HEK293 (cell line): ENCODE data around the gene CHMP5.

Experiments used
- CTCF ChIP-seq: fragments of 450-650 bp; formaldehyde crosslinking; IDR thresholded peaks from 2 replicates; pipeline ENCODE4 v1.5.1; 2016; ENCODE audit warnings: missing biosample characterization, missing genetic modification characterization
- OSR2 ChIP-seq: fragments of 450-650 bp; formaldehyde crosslinking; IDR thresholded peaks from 2 replicates; pipeline ENCODE4 v1.5.1; 2016; ENCODE audit warnings: missing biosample characterization, missing genetic modification characterization
- TCF7L2 ChIP-seq: IDR thresholded peaks from 2 replicates; pipeline ENCODE4 v1.6.1; 2011; ENCODE audit warnings: low read depth, mild to moderate bottlenecking, inconsistent platforms, low read length, moderate library complexity, borderline replicate concordance
- ZBTB17 ChIP-seq: fragments of 450-650 bp; formaldehyde crosslinking; IDR thresholded peaks from 2 replicates; pipeline ENCODE4 v1.5.1; 2016; ENCODE audit warnings: missing biosample characterization, missing genetic modification characterization
- ZNF184 ChIP-seq: fragments of 450-650 bp; IDR thresholded peaks from 2 replicates; pipeline ENCODE4 v1.5.1; 2018; ENCODE audit warnings: missing biosample characterization, mild to moderate bottlenecking, missing genetic modification characterization
- ZNF292 ChIP-seq: fragments of 450-650 bp; formaldehyde crosslinking; IDR thresholded peaks from 2 replicates; pipeline ENCODE4 v1.5.1; 2016; ENCODE audit warnings: low read depth, missing biosample characterization, missing genetic modification characterization, borderline replicate concordance
- ZNF416 ChIP-seq: fragments of 450-650 bp; formaldehyde crosslinking; IDR thresholded peaks from 2 replicates; pipeline ENCODE4 v1.5.1; 2016; ENCODE audit warnings: missing biosample characterization, missing genetic modification characterization
- ZNF704 ChIP-seq: fragments of 450-650 bp; formaldehyde crosslinking; IDR thresholded peaks from 2 replicates; pipeline ENCODE4 v1.5.1; 2016; ENCODE audit warnings: missing biosample characterization, missing genetic modification characterization
- ZNF777 ChIP-seq: fragments of 450-650 bp; formaldehyde crosslinking; IDR thresholded peaks from 2 replicates; pipeline ENCODE4 v1.5.1; 2017; ENCODE audit warnings: missing biosample characterization, missing genetic modification characterization, borderline replicate concordance
- TF ChIP-seq, protein P1 (sequence below): fragments of 450-650 bp; formaldehyde crosslinking; IDR thresholded peaks from 2 replicates; pipeline ENCODE4 v1.5.1; 2017; ENCODE audit warnings: missing biosample characterization, mild to moderate bottlenecking, missing genetic modification characterization, moderate library complexity
- TF ChIP-seq, protein P2 (sequence below): fragments of 450-650 bp; formaldehyde crosslinking; IDR thresholded peaks from 2 replicates; pipeline ENCODE4 v1.5.1; 2016; ENCODE audit warnings: missing biosample characterization, missing genetic modification characterization, low read depth
- TF ChIP-seq, protein P3 (sequence below): fragments of 450-650 bp; formaldehyde crosslinking; IDR thresholded peaks from 2 replicates; pipeline ENCODE4 v1.5.1; 2016; ENCODE audit warnings: missing biosample characterization, missing genetic modification characterization, borderline replicate concordance
- TF ChIP-seq, protein P4 (sequence below): fragments of 450-650 bp; formaldehyde crosslinking; IDR thresholded peaks from 2 replicates; pipeline ENCODE4 v1.5.1; 2017; ENCODE audit warnings: missing biosample characterization, missing genetic modification characterization

DNA sequence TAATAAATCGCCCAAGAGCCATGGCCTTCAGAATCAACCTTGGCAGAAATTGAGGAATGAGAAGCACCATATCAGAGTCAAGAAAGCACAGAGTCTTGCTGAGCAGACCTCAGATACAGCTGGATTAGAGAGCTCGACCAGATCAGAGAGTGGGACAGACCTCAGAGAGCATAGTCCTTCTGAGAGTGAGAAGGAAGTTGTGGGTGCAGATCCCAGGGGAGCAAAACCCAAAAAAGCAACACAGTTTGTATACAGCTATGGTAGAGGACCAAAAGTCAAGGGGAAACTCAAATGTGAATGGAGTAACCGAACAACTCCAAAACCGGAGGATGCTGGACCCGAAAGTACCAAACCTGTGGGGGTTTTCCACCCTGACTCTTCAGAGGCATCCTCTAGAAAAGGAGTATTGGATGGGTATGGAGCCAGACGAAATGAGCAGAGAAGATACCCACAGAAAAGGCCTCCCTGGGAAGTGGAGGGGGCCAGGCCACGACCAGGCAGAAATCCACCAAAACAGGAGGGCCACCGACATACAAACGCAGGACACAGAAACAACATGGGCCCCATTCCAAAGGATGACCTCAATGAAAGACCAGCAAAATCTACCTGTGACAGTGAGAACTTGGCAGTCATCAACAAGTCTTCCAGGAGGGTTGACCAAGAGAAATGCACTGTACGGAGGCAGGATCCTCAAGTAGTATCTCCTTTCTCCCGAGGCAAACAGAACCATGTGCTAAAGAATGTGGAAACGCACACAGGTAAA, 30.0 kb downstream of the CHMP5 start:
- TF ChIP-seq ZNF416 (tag by site-specific recombination) (no peak), CTCF (tag by site-specific recombination) (no peak), TCF7L2 (no peak), OSR2 (tag by site-specific recombination) (no peak), ZNF292 (tag by site-specific recombination) (no peak), ZNF184 (tag by site-specific recombination) (no peak), ZNF777 (tag by site-specific recombination) (no peak), ZNF704 (tag by site-specific recombination) (no peak), ZBTB17 (tag by site-specific recombination) (no peak)
- TF ChIP-seq, protein P1, sequence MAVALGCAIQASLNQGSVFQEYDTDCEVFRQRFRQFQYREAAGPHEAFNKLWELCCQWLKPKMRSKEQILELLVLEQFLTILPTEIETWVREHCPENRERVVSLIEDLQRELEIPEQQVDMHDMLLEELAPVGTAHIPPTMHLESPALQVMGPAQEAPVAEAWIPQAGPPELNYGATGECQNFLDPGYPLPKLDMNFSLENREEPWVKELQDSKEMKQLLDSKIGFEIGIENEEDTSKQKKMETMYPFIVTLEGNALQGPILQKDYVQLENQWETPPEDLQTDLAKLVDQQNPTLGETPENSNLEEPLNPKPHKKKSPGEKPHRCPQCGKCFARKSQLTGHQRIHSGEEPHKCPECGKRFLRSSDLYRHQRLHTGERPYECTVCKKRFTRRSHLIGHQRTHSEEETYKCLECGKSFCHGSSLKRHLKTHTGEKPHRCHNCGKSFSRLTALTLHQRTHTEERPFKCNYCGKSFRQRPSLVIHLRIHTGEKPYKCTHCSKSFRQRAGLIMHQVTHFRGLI (tag by site-specific recombination), result no peak
- TF ChIP-seq, protein P2, sequence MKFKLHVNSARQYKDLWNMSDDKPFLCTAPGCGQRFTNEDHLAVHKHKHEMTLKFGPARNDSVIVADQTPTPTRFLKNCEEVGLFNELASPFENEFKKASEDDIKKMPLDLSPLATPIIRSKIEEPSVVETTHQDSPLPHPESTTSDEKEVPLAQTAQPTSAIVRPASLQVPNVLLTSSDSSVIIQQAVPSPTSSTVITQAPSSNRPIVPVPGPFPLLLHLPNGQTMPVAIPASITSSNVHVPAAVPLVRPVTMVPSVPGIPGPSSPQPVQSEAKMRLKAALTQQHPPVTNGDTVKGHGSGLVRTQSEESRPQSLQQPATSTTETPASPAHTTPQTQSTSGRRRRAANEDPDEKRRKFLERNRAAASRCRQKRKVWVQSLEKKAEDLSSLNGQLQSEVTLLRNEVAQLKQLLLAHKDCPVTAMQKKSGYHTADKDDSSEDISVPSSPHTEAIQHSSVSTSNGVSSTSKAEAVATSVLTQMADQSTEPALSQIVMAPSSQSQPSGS (tag by site-specific recombination), result no peak
- TF ChIP-seq, protein P3, sequence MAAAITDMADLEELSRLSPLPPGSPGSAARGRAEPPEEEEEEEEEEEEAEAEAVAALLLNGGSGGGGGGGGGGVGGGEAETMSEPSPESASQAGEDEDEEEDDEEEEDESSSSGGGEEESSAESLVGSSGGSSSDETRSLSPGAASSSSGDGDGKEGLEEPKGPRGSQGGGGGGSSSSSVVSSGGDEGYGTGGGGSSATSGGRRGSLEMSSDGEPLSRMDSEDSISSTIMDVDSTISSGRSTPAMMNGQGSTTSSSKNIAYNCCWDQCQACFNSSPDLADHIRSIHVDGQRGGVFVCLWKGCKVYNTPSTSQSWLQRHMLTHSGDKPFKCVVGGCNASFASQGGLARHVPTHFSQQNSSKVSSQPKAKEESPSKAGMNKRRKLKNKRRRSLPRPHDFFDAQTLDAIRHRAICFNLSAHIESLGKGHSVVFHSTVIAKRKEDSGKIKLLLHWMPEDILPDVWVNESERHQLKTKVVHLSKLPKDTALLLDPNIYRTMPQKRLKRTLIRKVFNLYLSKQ (tag by site-specific recombination), result no peak
- TF ChIP-seq, protein P4, sequence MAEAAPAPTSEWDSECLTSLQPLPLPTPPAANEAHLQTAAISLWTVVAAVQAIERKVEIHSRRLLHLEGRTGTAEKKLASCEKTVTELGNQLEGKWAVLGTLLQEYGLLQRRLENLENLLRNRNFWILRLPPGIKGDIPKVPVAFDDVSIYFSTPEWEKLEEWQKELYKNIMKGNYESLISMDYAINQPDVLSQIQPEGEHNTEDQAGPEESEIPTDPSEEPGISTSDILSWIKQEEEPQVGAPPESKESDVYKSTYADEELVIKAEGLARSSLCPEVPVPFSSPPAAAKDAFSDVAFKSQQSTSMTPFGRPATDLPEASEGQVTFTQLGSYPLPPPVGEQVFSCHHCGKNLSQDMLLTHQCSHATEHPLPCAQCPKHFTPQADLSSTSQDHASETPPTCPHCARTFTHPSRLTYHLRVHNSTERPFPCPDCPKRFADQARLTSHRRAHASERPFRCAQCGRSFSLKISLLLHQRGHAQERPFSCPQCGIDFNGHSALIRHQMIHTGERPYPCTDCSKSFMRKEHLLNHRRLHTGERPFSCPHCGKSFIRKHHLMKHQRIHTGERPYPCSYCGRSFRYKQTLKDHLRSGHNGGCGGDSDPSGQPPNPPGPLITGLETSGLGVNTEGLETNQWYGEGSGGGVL (tag by site-specific recombination), result no peak
